GM12865 (cell line): Measurements from ENCODE around the gene HSF2BP.

ENCODE experiments used
- DNase-seq: peaks from one replicate; pipeline ENCODE4 v3.0.0; 2010; ENCODE audit warnings: low read depth
- H3K4me3 ChIP-seq: 2 replicates; pipeline ENCODE4 v1.5.1; 2011; ENCODE audit warnings: mild to moderate bottlenecking, low read depth, low read length, control low read depth
- TF ChIP-seq, protein P1 (sequence below): IDR thresholded peaks from 2 replicates; pipeline ENCODE4 v1.5.1; 2011; ENCODE audit warnings: low read length, control low read depth, low read depth, inconsistent platforms; ENCODE audit not compliant: insufficient read depth; ENCODE audit errors: missing control alignments

Gene HSF2BP

DNA sequence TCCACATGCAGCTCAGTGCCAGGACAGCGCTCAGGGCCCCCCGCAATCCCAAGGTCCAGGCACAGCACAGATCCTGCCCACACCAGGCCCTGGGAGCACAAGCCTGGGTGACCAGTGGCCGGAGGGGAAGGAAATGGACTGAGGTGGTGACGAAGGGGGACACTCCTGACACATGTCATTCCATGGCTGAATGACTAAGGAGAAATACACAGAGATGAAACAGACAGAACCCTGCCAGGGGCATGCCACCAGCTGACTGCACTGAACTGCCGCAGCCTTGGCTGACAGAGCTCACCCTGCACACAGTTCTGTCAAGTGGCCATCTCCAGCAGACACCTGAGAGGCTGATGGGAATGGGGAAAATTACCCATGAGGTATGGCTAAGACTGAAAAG is 56.1 kb downstream of the HSF2BP start:
- no peak overlapping the region for H3K4me3 ChIP-seq
- TF ChIP-seq, protein P1, sequence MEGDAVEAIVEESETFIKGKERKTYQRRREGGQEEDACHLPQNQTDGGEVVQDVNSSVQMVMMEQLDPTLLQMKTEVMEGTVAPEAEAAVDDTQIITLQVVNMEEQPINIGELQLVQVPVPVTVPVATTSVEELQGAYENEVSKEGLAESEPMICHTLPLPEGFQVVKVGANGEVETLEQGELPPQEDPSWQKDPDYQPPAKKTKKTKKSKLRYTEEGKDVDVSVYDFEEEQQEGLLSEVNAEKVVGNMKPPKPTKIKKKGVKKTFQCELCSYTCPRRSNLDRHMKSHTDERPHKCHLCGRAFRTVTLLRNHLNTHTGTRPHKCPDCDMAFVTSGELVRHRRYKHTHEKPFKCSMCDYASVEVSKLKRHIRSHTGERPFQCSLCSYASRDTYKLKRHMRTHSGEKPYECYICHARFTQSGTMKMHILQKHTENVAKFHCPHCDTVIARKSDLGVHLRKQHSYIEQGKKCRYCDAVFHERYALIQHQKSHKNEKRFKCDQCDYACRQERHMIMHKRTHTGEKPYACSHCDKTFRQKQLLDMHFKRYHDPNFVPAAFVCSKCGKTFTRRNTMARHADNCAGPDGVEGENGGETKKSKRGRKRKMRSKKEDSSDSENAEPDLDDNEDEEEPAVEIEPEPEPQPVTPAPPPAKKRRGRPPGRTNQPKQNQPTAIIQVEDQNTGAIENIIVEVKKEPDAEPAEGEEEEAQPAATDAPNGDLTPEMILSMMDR, result no peak
- no peak for DNase-seq

DNA sequence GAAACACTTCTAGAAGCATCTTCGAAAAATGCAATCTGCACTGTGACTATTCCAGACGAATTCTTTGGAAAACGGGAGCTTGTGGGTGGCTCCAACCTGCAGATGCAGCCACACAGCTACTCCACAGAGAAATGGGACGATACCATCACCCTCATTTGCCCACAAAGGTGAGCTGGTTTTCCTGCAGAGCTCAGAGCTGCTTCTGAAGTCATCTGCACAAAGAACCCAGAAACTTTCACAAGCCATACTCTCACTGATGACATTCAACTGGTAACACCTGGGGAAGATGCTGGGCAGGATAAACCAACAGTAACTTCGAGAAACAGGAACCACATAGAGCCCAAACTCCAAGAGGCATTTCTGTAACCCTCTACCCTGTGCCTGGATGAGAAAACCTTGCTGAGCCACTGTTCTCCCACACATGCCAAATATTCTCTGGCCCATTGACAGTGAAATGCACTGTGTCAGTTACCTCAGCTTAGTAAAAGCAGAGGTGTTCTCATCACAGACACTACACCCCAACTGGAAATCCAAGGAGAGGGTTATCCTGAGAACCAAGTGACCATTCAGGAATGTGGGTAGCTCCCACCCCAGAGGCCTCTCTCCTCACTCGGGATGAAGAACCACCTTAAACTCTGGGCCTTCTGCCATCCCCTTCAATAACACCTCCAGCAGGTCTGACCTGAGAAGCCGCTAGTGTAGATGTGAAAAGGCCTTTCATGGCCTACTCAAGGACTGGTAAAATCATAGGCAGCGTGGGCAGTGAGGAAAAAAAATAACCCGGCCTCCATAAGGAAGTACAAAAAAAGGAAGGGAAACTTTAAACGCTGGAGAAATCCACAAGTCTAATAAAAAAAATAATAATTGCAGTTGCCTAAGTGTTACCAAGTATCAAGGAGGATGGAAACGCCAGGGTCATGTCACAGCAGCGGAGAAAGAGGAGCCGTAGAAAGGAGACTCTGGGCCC is 56.7 kb downstream of the HSF2BP start:
- H3K4me3 ChIP-seq, result no peak overlapping the region
- TF ChIP-seq, protein P1, result no peak
- DNase-seq, result no peak

DNA sequence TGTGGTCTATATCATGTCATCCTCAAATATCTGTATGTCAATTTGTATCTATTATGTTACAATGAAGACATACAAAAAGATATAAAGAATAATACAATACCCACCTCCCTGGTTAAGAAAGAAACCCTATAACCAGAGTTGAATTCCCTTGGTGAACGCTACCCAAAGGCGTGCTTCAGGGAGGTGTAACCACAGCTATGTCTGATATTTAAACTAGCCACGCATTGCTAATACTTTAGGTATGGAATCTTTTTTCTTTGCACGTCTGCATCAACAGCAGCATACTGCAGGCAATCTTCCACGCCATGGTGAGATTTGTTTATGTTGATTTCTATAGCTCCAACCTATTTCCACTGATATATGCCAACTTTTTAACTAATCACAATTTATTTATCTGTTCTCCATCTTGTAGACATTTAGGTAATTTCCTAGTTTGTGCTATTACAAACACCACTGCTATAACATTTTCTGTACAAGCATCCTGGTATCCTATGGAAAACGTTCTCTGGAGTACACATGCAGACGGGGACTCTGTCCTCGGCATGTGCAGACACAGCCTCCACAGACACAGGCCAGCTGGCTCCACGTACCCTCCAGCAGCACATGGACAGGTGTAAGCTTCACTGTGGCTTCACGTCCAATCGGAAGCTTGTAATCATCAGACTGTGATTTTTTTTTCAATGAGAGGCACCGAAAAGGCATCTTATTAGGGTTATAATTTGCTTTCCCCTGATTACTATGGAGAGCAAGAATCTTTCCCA is 58.5 kb downstream of the HSF2BP start:
- no peak for DNase-seq
- TF ChIP-seq, protein P1, result no peak
- no peak overlapping the region for H3K4me3 ChIP-seq

DNA sequence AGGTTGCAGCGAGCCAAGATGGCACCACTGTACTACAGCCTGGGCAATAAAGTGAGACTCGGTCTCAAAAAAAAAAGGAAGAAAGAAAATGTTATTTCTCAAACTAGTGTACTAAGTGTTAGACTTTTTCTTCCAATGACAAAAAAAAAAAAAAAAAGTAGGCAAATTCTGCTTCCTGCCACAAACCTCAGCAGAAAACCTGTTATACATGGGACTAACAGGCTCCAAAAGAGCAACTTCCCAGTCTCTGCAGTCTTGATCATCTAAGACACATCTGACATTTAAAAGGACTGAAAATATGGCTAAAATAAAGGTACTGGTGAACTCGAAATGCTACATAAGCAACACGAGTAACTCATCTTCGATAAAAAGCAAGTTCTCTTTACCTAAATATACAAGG is 59.6 kb downstream of the HSF2BP start:
- TF ChIP-seq, protein P1, result no peak
- no peak overlapping the region for H3K4me3 ChIP-seq
- no peak for DNase-seq

DNA sequence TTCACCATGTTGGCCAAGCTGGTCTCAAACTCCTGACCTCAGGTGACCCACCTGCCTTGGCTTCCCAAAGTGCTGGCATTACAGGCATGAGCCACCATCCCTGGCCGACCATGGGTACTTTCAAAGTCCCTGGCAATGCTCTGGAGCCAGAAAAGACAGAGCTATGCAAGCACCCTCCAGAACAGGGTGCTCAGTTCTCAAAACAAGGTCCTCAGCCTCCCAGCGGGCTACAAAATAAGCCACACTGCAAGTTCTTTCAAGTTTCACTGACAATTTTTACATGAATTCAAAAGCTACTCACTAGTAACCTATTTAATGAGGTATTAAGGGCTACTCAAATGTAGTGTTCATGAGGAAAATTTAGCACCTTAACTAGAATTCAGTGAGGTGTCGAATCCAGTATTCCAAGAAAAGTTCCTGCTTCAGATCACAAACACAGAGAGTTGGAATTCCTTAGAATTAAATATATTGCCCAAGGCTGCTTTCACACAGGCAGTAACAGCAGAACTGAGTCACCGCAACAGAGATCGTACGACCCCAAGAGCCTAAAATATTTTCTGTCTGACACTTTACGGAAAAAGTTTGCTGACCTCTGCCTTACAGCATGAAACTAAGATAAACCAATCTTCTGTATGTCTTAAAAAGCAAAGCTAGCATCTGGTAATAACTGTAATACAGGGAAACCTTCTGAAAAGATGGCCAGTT is 60.7 kb downstream of the HSF2BP start:
- DNase-seq, result no peak
- H3K4me3 ChIP-seq, result no peak overlapping the region
- TF ChIP-seq, protein P1, result no peak

DNA sequence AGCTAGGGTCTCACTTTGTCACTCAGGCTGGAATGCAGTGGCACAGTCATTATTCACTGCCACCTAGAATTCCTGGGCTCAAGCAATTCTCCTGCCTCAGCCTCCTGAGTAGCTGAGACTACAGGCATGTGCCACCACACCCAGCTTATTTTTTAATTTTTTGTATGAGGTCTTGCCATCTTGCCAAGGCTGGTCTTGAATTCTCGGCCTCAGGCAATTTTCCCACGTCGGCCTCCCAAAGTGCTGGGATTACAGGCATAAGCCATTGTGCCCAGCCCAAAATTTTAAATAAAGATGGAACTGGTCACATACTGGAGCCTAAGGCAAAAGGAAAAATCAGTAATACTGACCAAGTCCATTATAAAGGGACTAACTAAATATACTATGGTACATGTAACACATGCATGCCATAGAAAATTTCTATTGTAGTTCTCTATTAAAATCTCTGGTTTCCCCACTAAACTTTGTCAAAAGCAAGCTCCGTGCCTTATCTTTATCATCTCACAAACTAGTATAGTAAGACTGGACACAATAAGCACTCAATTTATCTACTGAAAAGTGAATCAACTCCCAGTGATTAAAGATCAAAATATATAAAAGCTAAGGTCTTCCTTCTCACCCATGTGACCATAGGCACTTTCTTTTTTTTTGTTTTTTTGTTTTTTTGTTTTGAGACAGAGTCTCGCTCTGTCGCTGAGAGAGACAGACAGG is 61.6 kb downstream of the HSF2BP start:
- TF ChIP-seq, protein P1, result no peak
- DNase-seq, result no peak
- no peak overlapping the region for H3K4me3 ChIP-seq
